GM15510 (cell line): ENCODE results near the gene NEIL1.

ENCODE experiments used
- POLR2A ChIP-seq: IDR thresholded peaks from 3 replicates; pipeline ENCODE4 v1.6.1; 2011; ENCODE audit warnings: borderline replicate concordance; ENCODE audit not compliant: insufficient read length; ENCODE audit errors: extremely low read depth

The NEIL1 gene

DNA sequence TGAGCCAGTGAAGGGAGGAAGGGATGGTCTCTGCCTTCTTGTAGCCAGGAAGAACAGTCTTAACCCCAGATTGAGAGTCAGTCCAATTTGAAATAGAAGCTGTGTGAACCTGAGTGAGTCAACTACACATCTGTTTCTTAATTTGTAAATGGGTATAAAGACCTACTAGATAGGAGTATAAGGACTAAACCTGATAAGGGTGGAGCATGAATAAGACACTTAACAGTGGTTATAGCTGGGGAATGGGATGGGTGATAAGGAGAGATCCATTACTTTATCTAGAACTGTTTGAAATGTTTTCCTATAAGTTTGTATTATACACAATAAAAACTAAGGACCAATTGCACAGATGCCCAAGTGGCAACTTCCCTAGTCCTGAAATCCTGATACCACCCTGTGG lies 20.2 kb downstream of the NEIL1 start:
- no peak for TF ChIP-seq POLR2A

DNA sequence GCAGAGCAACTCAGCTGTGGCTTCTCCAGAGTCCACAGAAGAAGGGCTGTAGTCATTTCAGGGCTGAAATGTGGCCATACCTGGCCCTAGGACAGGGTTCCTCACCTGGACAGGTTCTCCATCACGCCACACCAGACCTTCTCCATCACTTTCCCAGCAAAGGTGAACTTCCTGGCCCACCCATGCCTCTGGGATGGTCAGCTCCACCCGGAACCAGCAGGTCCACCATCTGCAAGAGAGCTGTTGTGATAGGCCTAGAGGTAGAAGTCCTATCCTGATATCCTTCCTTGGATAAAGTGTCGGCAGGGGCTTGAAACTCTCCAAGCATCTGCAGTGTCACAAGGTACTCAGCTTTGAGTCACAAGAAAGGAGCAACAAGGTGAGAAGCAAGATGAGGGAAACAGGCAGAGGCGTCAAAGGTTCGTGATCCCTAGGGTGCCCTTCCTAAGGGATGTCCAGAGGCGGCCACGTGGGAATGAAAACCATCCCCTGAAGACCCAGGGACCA lies 20.6 kb downstream of the NEIL1 start:
- no peak for TF ChIP-seq POLR2A

DNA sequence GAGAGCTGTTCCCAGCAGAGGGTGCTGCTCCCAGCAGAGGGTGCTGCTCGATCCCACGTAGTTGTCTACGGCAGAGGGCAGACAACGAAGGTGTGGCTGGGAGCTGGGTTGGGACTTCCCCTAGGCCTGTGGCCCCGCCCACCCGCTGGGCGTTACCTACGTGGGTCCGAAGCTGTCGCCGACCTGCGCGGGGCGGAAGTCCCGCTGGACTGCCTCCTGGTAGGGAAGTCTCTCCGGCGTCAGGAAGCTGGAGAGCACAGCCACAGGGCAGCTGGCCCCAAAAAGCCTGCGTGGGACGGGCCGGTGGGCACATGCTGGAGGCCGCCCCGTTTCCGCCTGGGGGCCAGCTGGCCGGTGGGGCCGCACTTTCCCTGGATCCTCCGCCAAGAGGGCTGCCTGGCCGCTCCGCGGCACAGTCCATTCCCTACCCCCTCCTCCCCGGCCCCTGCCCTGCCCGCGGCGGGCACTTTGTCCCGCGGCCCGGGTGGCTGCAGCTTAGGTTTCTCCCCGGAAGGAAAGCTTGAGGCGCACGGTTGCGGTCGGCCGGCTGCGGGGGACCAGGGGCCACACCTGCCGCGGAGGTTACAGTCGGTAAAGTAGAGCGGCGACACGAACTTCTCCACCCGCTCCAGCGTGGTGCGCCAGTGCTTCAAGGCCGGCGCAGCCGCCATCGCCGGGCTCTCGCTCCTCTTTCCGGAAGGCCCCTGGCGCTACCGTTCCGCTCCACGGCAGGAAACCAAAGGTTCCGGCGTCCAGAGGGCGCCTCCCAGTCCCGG lies 21.3 kb downstream of the NEIL1 start, which contains the start of gene MAN2C1:
MAN2C1 (minus strand) TSS at position 695 of the 776 bp plus-strand sequence; CDS start at position 671, 24 bp downstream.
- peak; percentile 94 for TF ChIP-seq POLR2A

DNA sequence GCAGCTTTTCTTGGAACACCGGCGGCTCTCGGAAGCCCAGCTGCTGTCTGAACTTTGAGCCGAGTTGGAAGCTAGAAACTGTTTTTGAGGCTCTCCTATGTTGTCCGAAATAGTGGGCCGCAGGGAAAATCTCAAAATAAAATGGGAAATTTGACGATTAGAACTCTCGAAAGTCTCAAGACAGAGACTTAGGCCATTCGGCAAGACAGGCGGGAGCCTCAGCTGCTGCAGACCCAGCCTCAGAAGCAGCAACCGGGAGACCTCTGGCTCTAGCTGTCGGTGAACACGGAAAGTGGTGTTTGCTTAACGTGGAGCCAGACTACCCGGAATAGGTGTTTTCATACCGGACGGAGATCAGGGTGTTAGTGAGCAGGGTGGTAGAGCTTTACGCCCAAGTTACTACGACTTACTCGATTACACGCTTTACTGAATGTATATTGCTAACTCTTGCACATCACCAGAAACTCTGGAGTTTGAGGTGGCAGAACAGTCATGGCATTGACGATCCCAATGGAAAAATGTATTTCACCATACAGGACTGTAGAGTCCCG lies 21.9 kb downstream of the NEIL1 start:
- TF ChIP-seq POLR2A: no peak

DNA sequence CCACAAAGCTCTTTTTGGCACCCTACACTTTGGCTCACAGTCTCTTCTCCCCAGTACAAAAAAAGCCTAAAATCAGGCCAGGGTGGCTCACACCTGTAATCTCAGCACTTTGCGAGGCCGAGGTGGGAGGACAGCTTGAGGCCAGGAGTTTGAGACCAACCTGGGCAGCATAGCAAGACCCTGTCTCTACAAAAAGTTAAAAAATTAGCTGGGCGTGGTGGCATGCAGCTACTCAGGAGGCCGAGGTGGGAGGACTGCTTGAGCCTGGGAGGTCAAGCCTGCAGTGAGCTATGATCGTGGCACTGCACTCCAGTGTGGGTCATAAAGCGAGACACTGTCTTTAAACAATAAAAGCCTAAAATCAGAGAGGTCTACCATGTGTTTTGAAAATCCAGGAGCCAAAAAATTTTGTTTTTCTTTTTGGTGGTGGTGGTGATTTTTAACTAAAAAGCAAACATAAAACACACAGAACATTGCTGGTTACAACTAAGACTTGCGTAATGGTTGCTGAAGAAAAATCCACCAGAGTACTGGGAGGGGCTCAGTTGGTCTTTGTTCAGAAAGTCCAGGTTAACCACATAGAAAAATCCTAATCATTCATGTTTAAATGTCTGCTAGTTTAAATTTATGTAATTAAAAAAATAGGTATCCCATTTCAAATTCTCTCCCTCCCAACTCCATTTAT lies 23.2 kb downstream of the NEIL1 start:
- TF ChIP-seq POLR2A: no peak

DNA sequence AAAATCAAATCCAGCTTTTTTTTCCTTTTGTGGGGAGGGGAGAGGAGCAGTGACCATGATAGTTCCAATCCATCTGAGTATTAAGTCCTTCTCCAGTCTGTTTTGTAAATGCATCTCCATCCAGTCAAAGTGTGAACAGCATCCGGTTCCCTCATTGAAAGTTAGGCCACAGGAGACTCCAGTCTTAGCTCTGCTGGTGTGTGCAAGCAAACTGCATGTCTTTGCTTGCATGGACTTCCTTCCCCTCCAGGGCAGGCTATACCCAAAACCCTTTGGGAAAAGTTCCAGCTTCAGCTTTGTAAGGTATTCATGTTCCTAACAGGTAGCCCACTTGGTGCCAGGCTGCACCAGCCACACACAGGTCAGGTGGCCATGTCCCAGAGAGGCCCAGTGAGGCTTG lies 24.6 kb downstream of the NEIL1 start:
- TF ChIP-seq POLR2A: no peak

DNA sequence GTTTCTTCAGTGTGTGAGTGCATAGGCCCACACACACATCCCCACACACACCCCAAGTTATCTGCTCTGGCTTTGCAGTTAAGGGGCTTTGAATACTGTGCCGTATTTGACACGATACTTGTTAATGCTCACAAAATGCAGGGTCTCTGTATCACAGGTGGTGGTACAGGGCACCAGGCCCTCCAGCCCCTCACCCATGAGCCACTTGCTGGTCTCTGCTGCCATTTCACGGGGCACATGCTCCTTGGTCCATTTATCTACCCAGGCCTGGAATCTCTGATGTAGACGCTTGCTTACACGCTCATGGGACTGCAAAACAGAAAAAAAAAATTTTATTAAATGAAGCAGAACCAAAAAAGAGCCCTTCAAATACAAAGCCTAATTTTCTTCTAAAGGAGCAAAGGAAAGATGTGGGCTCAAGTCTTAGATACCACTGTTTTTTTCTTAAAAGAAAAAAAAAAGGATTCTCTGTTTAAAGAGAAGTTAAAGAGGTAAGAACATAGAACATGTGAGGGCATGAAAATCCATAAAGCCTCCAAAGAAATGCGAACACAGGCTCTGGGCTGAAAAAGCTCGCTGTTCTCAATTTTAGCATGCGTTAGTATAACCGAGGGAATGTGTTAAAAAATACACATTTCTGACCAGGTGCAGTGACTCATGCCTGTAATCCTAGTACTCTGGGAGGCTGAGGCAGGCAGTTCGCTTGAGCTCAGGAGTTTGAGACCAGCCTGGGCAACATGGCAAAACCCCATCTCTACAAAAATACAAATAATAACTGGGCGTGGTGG lies 25.3 kb downstream of the NEIL1 start:
- TF ChIP-seq POLR2A: no peak

DNA sequence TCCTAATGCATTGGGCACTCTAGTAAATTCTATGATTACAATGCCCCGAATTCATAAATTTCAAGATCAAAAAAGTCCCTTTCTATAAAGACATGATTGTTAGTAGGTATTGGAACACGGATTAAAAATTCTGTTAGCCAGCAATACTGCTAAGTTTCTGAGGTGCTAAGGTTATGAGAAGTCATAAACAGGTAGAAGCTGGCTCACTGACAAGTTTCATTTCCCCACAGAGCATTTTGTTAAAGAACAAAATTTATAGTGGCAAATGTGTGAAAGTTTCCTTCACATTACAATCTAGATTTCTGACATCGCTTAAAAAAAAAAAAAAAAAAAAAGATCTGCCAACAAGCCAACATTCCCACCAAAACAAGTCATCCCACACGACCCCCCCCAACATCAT lies 33.9 kb downstream of the NEIL1 start:
- no peak for TF ChIP-seq POLR2A

DNA sequence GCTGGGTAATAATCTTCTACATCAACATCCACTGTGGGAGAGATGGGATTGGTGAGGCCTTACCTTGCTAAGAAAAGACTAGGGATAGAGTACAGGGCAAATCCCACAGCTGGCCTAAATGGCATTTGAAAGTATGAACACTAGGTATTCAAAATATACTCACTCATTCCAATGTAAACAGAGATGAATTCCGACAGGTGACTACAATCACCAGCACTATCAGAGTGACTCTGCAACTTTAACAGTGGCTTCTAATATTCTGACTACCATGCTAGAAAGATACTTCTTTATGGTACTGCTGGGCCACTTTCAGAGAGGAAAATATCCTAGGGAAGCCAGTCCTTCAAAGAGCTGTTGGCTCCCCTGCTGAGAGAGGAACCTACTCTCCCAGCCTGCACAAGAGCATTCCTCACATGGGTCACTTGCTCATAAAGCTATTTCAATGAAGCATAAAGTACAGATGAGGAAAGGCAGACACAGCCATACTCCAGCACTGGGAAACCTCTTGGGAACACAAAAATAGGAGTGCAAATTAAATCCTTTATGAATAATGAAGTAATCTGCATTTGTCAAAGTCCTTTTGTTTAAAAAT lies 43.0 kb downstream of the NEIL1 start:
- TF ChIP-seq POLR2A: no peak

DNA sequence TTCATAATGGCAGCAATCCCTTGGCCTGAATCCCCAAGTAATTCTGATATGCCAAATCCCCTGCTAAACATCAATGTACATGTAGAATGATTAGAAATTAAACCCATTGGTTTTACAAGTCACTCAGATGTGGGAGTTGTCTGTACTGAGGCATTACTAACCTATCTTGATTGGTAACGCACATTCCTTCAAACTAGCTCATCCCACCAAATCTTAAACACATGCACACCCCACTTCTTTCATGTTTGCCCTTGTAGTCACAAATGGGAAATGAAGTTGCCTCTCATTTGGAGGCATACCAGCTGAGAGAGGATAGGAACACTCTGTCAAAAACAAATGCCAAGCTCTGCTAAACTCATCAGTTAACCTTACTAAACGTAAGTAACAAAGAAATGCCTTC lies 50.7 kb downstream of the NEIL1 start:
- no peak for TF ChIP-seq POLR2A

DNA sequence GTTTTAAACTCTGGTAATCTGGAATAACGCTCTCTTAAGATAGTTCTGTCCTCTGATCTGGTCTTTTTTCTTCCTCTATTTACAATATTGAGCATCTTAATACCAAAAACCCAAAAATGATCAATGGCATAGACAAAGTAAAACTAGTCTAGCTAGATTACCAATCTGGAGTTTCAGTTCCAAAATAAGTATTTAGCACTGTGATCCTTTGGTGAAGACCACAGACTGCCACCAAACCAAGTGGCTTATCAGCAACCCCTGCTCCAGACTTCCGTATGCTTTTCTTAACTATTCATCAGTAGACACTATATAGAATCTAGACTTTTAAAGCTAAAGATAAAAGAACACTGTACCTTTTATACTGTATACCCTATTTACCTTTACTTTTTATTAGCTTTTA lies 57.1 kb downstream of the NEIL1 start:
- TF ChIP-seq POLR2A: no peak
